BLaER1 treated with 17β-estradiol and CSF1 and Interleukin-3, amounts not matched to agents 10 nM and 100 nM (cell line): Measurements from ENCODE around the gene CLCN1.

Experiments
- H3K27ac ChIP-seq, 11 experiments: shearing (Covaris generic); formaldehyde crosslinking; 2 replicates each; pipeline ENCODE4 v1.8.1; 2022
- H3K27me3 ChIP-seq, 11 experiments: shearing (Covaris generic); formaldehyde crosslinking; 2 replicates each; pipeline ENCODE4 v1.8.1; 2022
- H3K36me3 ChIP-seq, 11 experiments: shearing (Covaris generic); formaldehyde crosslinking; 2 replicates each; pipeline ENCODE4 v1.8.1; 2022
- H3K4me1 ChIP-seq, 10 experiments: shearing (Covaris generic); formaldehyde crosslinking; 2 replicates each; pipeline ENCODE4 v1.8.1; 2022
- H3K4me2 ChIP-seq, 11 experiments: shearing (Covaris generic); formaldehyde crosslinking; 2 replicates each; pipeline ENCODE4 v1.8.1; 2022
- H3K4me3 ChIP-seq, 10 experiments: shearing (Covaris generic); formaldehyde crosslinking; 2 replicates each; pipeline ENCODE4 v1.8.1; 2022
- H3K9ac ChIP-seq, 11 experiments: shearing (Covaris generic); formaldehyde crosslinking; 2 replicates each; pipeline ENCODE4 v1.8.1; 2022
- H3K9me3 ChIP-seq, 11 experiments: shearing (Covaris generic); formaldehyde crosslinking; replicated peaks in 1 of 11; 2 replicates each; pipeline ENCODE4 v1.8.1; 2022
- H4K20me1 ChIP-seq, 11 experiments: shearing (Covaris generic); formaldehyde crosslinking; 2 replicates each; pipeline ENCODE4 v1.8.1; 2022
- Cebpa-rat ChIP-seq, 11 experiments: shearing (Covaris generic); IDR thresholded peaks; 2 replicates each; pipeline ENCODE4 v1.8.1; 2022

Gene CLCN1

GRCh38 chr7:143369678-143370651 lies 54.1 kb downstream of the CLCN1 start:
- TF ChIP-seq Cebpa-rat (IDR thresholded peaks at IDR 0.05): no peak
- H3K27me3 ChIP-seq: peaks cover 3 to 10% (median 8%) of the 10 kb centered on the region in 11 experiments; a peak in 19 of 22 replicates
- no peak overlapping the region for H3K4me3 ChIP-seq
- H3K4me1 ChIP-seq: peaks cover 17 to 48% (median 38%) of the 10 kb centered on the region in 10 experiments
- H3K9me3 ChIP-seq: no peaks in the 10 kb centered on the region
- H3K36me3 ChIP-seq: no peaks in the 10 kb centered on the region
- H3K27ac ChIP-seq: no peak overlapping the region
- H3K9ac ChIP-seq: no peak overlapping the region
- 0 out of 22 replicates have a peak overlapping the region, but pooled peaks of 1 of the 11 experiments have one; percentile 0 for H3K4me2 ChIP-seq
- no peaks in the 10 kb centered on the region for H4K20me1 ChIP-seq

GRCh38 chr7:143372070-143372469 lies 56.2 kb downstream of the CLCN1 start:
- Histone ChIP-seq H3K9me3 (no peaks in the 10 kb centered on the region), H3K9ac (peak overlapping the region in 3 of 11 experiments; percentile 28 to 40 (median 28); a peak in 4 of 22 replicates), H3K4me3 (peak overlapping the region in 1 of 10 experiments; percentile 6; a peak in 1 of 20 replicates), H3K4me2 (peak overlapping the region; percentile 37 to 99 (median 90); a peak in 21 of 22 replicates), H3K27ac (peak overlapping the region in 10 of 11 experiments; percentile 21 to 99 (median 77); a peak in 18 of 22 replicates), H3K27me3 (no peaks in the 10 kb centered on the region), H3K36me3 (no peaks in the 10 kb centered on the region), H4K20me1 (no peaks in the 10 kb centered on the region), H3K4me1 (peaks cover 34 to 69% (median 59%) of the 10 kb centered on the region in 10 experiments)
- TF ChIP-seq Cebpa-rat (IDR thresholded peaks at IDR 0.05): peak in 2 of 11 experiments; percentile 20 to 43; a peak in 1 of 22 replicates

GRCh38 chr7:143373255-143373794 lies 57.4 kb downstream of the CLCN1 start:
- no peak for TF ChIP-seq Cebpa-rat (IDR thresholded peaks at IDR 0.05)
- Histone ChIP-seq H3K27ac (peak overlapping the region in 10 of 11 experiments; percentile 15 to 99 (median 91); a peak in 18 of 22 replicates), H3K4me1 (peaks cover 34 to 78% (median 72%) of the 10 kb centered on the region in 10 experiments), H3K4me3 (no peak overlapping the region), H3K9me3 (no peaks in the 10 kb centered on the region), H3K36me3 (no peaks in the 10 kb centered on the region), H3K4me2 (peak overlapping the region in 9 of 11 experiments; percentile 89 to 99 (median 97); a peak in 15 of 22 replicates), H3K9ac (peak overlapping the region in 2 of 11 experiments; percentile 14 to 73; a peak in 3 of 22 replicates), H4K20me1 (no peaks in the 10 kb centered on the region), H3K27me3 (no peaks in the 10 kb centered on the region)

GRCh38 chr7:143374561-143374960 lies 58.6 kb downstream of the CLCN1 start:
- H3K27ac ChIP-seq: peak overlapping the region; percentile 71 to 99 (median 91); a peak in 21 of 22 replicates

GRCh38 chr7:143375298-143376034 lies 59.6 kb downstream of the CLCN1 start:
- Histone ChIP-seq H3K27ac (peak overlapping the region; percentile 71 to 99 (median 91)), H3K4me3 (peak overlapping the region in 7 of 10 experiments; percentile 9 to 58 (median 33); a peak in 11 of 20 replicates), H3K4me2 (peak overlapping the region; percentile 54 to 99 (median 96)), H4K20me1 (no peaks in the 10 kb centered on the region), H3K9me3 (no peaks in the 10 kb centered on the region), H3K27me3 (no peaks in the 10 kb centered on the region), H3K9ac (peak overlapping the region; percentile 45 to 83 (median 73); a peak in 21 of 22 replicates), H3K4me1 (peaks cover 49 to 92% (median 87%) of the 10 kb centered on the region in 10 experiments), H3K36me3 (no peaks in the 10 kb centered on the region)
- peak in 8 of 11 experiments; percentile 53 to 88 (median 78); a peak in 16 of 22 replicates for TF ChIP-seq Cebpa-rat (IDR thresholded peaks at IDR 0.05)

More at GRCh38 chr7:143374561-143374960, 58.6 kb downstream of the CLCN1 start:
- peak overlapping the region in 10 of 11 experiments; percentile 61 to 83 (median 73); a peak in 19 of 22 replicates for H3K9ac ChIP-seq
- no peaks in the 10 kb centered on the region for H3K36me3 ChIP-seq
- H3K4me1 ChIP-seq: peaks cover 44 to 90% (median 84%) of the 10 kb centered on the region in 10 experiments
- H3K4me2 ChIP-seq: peak overlapping the region; percentile 54 to 99 (median 96)
- TF ChIP-seq Cebpa-rat (IDR thresholded peaks at IDR 0.05): no peak
- no peaks in the 10 kb centered on the region for H4K20me1 ChIP-seq
- H3K9me3 ChIP-seq: no peaks in the 10 kb centered on the region
- H3K4me3 ChIP-seq: peak overlapping the region in 7 of 10 experiments; percentile 9 to 58 (median 33); a peak in 8 of 20 replicates
- no peaks in the 10 kb centered on the region for H3K27me3 ChIP-seq

- TF ChIP-seq Cebpa-rat (IDR thresholded peaks at IDR 0.05): no peak
- Histone ChIP-seq H3K4me2 (peak overlapping the region; percentile 54 to 99 (median 96)), H3K4me3 (peak overlapping the region in 5 of 10 experiments; percentile 4 to 58 (median 33); a peak in 6 of 20 replicates), H3K9me3 (no peaks in the 10 kb centered on the region), H3K9ac (peak overlapping the region in 8 of 11 experiments; percentile 1 to 83 (median 76); a peak in 13 of 22 replicates), H3K36me3 (no peaks in the 10 kb centered on the region), H3K4me1 (peaks cover 49 to 86% (median 84%) of the 10 kb centered on the region in 10 experiments), H3K27ac (peak overlapping the region; percentile 71 to 99 (median 91); a peak in 21 of 22 replicates), H3K27me3 (no peaks in the 10 kb centered on the region), H4K20me1 (no peaks in the 10 kb centered on the region; a peak in 1 of 22 replicates)
Measured at GRCh38 chr7:143376396-143376795, 60.5 kb downstream of the CLCN1 start.

GRCh38 chr7:143379611-143380259 lies 63.8 kb downstream of the CLCN1 start:
- peak overlapping the region; percentile 88 to 99 (median 95) for H3K27ac ChIP-seq
- 0 out of 22 replicates have a peak, but pooled peaks cover 0 to 7% (median 0%) of the 10 kb centered on the region in 11 experiments for H3K9me3 ChIP-seq
- H3K9ac ChIP-seq: peak overlapping the region; percentile 85 to 100 (median 96)

More at GRCh38 chr7:143379611-143380259, 63.8 kb downstream of the CLCN1 start:
- Histone ChIP-seq H3K4me2 (peak overlapping the region; percentile 84 to 99 (median 96)), H3K4me1 (peaks cover 49 to 83% (median 72%) of the 10 kb centered on the region in 10 experiments), H3K36me3 (peaks cover 0 to 33% (median 22%) of the 10 kb centered on the region in 11 experiments; a peak in 19 of 22 replicates), H3K4me3 (peak overlapping the region; percentile 86 to 100 (median 97)), H4K20me1 (peaks cover 12 to 33% (median 25%) of the 10 kb centered on the region in 11 experiments; a peak in 18 of 22 replicates), H3K27me3 (no peaks in the 10 kb centered on the region)
- TF ChIP-seq Cebpa-rat (IDR thresholded peaks at IDR 0.05): no peak
